SH-SY5Y (cell line): Measurements from ENCODE around the gene TOMM40L.
A peak's percentile ranks its signal among the peaks of the same experiment; 100 is the strongest.

ENCODE experiments used
- GATA2 ChIP-seq: IDR thresholded peaks from 2 replicates; pipeline ENCODE4 v1.6.1; 2011; ENCODE audit warnings: mild to moderate bottlenecking, low read depth, low read length
- GATA3 ChIP-seq: IDR thresholded peaks from 2 replicates; pipeline ENCODE4 v1.6.1; 2011; ENCODE audit warnings: low read depth, mild to moderate bottlenecking, low read length, moderate library complexity

DNA sequence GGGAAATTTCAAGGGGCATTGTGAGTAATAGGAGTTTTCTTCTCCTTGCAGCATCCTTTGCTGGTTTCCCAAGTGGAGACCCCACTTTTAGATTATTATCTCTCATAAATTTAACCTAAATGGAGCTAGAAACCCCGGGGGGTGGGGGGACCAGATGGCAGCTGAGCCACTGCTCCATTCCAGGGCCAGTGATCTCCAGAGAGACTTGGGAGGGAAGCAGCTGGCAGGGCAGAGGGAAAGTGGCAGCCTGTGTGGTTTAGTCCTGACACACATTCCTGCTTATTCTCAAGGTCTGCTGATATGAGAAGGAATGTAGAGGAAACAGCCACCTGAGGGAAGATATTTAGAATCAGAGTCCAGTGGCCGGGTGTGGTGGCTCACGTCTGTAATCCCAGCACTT is 49.0 kb downstream of the TOMM40L start:
- TF ChIP-seq GATA2, result peak; percentile 78
- TF ChIP-seq GATA3, result peak; percentile 32; the same call in 1 of the 2 replicates
